Keratinocyte (primary cell): ENCODE measurements around the gene CDC40. TPM values are rescaled to one million over a fixed set of nuclear protein-coding genes. Genes with fewer than 3 reads are reported as not detected.

ENCODE experiments used
- DNase-seq: peaks from one replicate; pipeline ENCODE4 v3.0.0-alpha.2; 2011; ENCODE audit warnings: low read depth, missing footprints, low spot score
- FAIRE-seq: peaks from 2 replicates; lab custom pipeline; 2011; peaks lifted over from hg19 to GRCh38; lab: Jason Lieb, UNC
- H2AFZ ChIP-seq: 2 replicates; pipeline ENCODE4 v1.6.0; 2012; ENCODE audit warnings: low read length, control low read depth, inconsistent platforms; ENCODE audit not compliant: control insufficient read depth
- H3K27ac ChIP-seq: 2 replicates; pipeline ENCODE4 v1.5.1; 2011; ENCODE audit warnings: low read length; ENCODE audit not compliant: control insufficient read depth, insufficient read depth
- H3K27me3 ChIP-seq: 3 replicates; pipeline ENCODE4 v1.6.0; 2011; ENCODE audit warnings: low read length; ENCODE audit not compliant: control insufficient read depth, insufficient read depth; ENCODE audit errors: extremely low read depth
- H3K36me3 ChIP-seq, 2 experiments: 2 replicates in 1 of 2; 3 replicates in 1 of 2; pipeline ENCODE4 v1.5.1; 2011; ENCODE audit warnings: low read length in 2 of 2, mild to moderate bottlenecking in 1 of 2; ENCODE audit not compliant: control insufficient read depth in 2 of 2, insufficient read depth in 2 of 2; ENCODE audit errors: extremely low read depth in 1 of 2
- H3K4me1 ChIP-seq: 3 replicates; pipeline ENCODE4 v1.5.1; 2011; ENCODE audit warnings: low read length; ENCODE audit not compliant: control insufficient read depth, insufficient read depth; ENCODE audit errors: extremely low read depth
- H3K4me2 ChIP-seq: 3 replicates; pipeline ENCODE4 v1.6.0; 2011; ENCODE audit warnings: low read depth, low read length; ENCODE audit not compliant: control insufficient read depth, insufficient read depth; ENCODE audit errors: extremely low read depth
- H3K4me3 ChIP-seq, 3 experiments: fragments of 200-600 bp in 1 of 3; sonication (generic) in 1 of 3; 2 replicates in 2 of 3; 3 replicates in 1 of 3; pipeline ENCODE4 v1.5.1; 2011 to 2016; ENCODE audit warnings: low read length in 3 of 3, mild to moderate bottlenecking in 3 of 3, control low read depth in 2 of 3, inconsistent platforms in 1 of 3, low read depth in 1 of 3, mixed read lengths in 1 of 3, mixed run types in 1 of 3, moderate library complexity in 1 of 3; ENCODE audit not compliant: control insufficient read depth in 2 of 3, insufficient read depth in 2 of 3; ENCODE audit errors: extremely low read depth in 1 of 3
- H3K79me2 ChIP-seq: 2 replicates; pipeline ENCODE4 v1.6.0; 2012; ENCODE audit warnings: low read length; ENCODE audit not compliant: control insufficient read depth, insufficient read depth
- H3K9ac ChIP-seq: 3 replicates; pipeline ENCODE4 v1.6.0; 2011; ENCODE audit warnings: low read length; ENCODE audit not compliant: control insufficient read depth, insufficient read depth; ENCODE audit errors: extremely low read depth
- H3K9me1 ChIP-seq: 3 replicates; pipeline ENCODE4 v1.6.0; 2011; ENCODE audit warnings: low read length; ENCODE audit not compliant: control insufficient read depth, insufficient read depth; ENCODE audit errors: extremely low read depth
- H3K9me3 ChIP-seq: 2 replicates; pipeline ENCODE4 v1.5.1; 2012; ENCODE audit warnings: low read depth, low read length; ENCODE audit not compliant: control insufficient read depth
- H4K20me1 ChIP-seq: 3 replicates; pipeline ENCODE4 v1.6.0; 2011; ENCODE audit warnings: low read length; ENCODE audit not compliant: control insufficient read depth, insufficient read depth; ENCODE audit errors: extremely low read depth
- CTCF ChIP-seq, 3 experiments: IDR thresholded peaks in 1 of 3; conservative IDR thresholded peaks in 1 of 3; optimal IDR thresholded peaks in 1 of 3; 2 replicates in 2 of 3; 3 replicates in 1 of 3; pipeline versions ENCODE3 to v1.5.1; 2011; ENCODE audit warnings: low read length in 3 of 3, mild to moderate bottlenecking in 3 of 3, moderate library complexity in 2 of 3, control low read depth in 1 of 3, inconsistent platforms in 1 of 3; ENCODE audit not compliant: insufficient read depth in 2 of 3; ENCODE audit errors: extremely low read depth in 1 of 3
- EZH2 ChIP-seq: IDR thresholded peaks from one replicate; pipeline ENCODE4 v1.6.1; 2012; ENCODE audit warnings: inconsistent platforms, mild to moderate bottlenecking, low read length, moderate library complexity
- dilution Hi-C: fragments of 300-500 bp; cut with MboI; formaldehyde crosslinking; loops from one replicate; pipeline ENCODE4 v1.7.0; 2020; ENCODE audit warnings: low sequenced_read_pairs; ENCODE audit not compliant: extremely low pct_ligation_motif_present
- polyA plus RNA-seq, 5 experiments: library from polyadenylated mRNA; depleted of rRNA in 3 of 5; stranded (reverse) in 3 of 5; stranded (forward) in 1 of 5; unstranded in 1 of 5; fragments of >200 nt; gene quantifications; 1 replicate in 1 of 5; 2 replicates in 3 of 5; 3 replicates in 1 of 5; pipeline versions ENCODE4 v1.2.1 to v1.2.3, GENCODE V29; 2011 to 2012; ENCODE audit warnings: missing spikeins in 2 of 5, low read depth in 1 of 5, low replicate concordance in 1 of 5

Gene CDC40
- polyA plus RNA-seq, 1 donor (not counting 4 experiments of a cell fraction or from before 2014, with no cell fraction given) = 15.8 TPM

GRCh38 chr6:110269623-110270022 lies 89.4 kb downstream of the CDC40 start:
- no peaks in the 10 kb centered on the region for H3K4me1 ChIP-seq
- no peak for DNase-seq
- no peaks in the 10 kb centered on the region for H4K20me1 ChIP-seq
- no peak for FAIRE-seq
- H3K79me2 ChIP-seq = no peaks in the 10 kb centered on the region
- no peak overlapping the region for H3K9ac ChIP-seq
- no peak overlapping the region for H2AFZ ChIP-seq
- no peak overlapping the region for H3K27ac ChIP-seq
- no peaks in the 10 kb centered on the region for H3K36me3 ChIP-seq
- no peaks in the 10 kb centered on the region for H3K27me3 ChIP-seq
- no peak overlapping the region for H3K4me3 ChIP-seq
- dilution Hi-C loops = no loop called here
- H3K9me3 ChIP-seq = no peaks in the 10 kb centered on the region
- no peaks in the 10 kb centered on the region for H3K9me1 ChIP-seq
- TF ChIP-seq EZH2 (no peak), CTCF (optimal IDR thresholded peaks at IDR 0.05 in 1 of 3, IDR thresholded peaks at IDR 0.05 in 1 of 3, conservative IDR thresholded peaks at IDR 0.05 in 1 of 3; ENCODE audit: extremely low read depth in 1 of 3, insufficient read depth in 2 of 3, low read length in 3 of 3) (no peak)
- no peak overlapping the region for H3K4me2 ChIP-seq

GRCh38 chr6:110270165-110270564 lies 89.9 kb downstream of the CDC40 start:
- Histone ChIP-seq H3K4me1 (no peaks in the 10 kb centered on the region), H3K4me3 (no peak overlapping the region), H3K4me2 (no peak overlapping the region), H4K20me1 (no peaks in the 10 kb centered on the region), H3K79me2 (no peaks in the 10 kb centered on the region), H2AFZ (no peak overlapping the region), H3K9me1 (no peaks in the 10 kb centered on the region), H3K27me3 (no peaks in the 10 kb centered on the region), H3K36me3 (no peaks in the 10 kb centered on the region), H3K27ac (no peak overlapping the region), H3K9ac (no peak overlapping the region), H3K9me3 (no peaks in the 10 kb centered on the region)
- no peak for TF ChIP-seq CTCF (optimal IDR thresholded peaks at IDR 0.05 in 1 of 3, IDR thresholded peaks at IDR 0.05 in 1 of 3, conservative IDR thresholded peaks at IDR 0.05 in 1 of 3; ENCODE audit: extremely low read depth in 1 of 3, insufficient read depth in 2 of 3, low read length in 3 of 3)
- TF ChIP-seq EZH2 = no peak
- dilution Hi-C loops = no loop called here
- FAIRE-seq = no peak
- DNase-seq = no peak
